Bronchial epithelial cell (primary cell): ENCODE measurements around the gene EPS15. TPM values are rescaled to one million over a fixed set of nuclear protein-coding genes. Genes with fewer than 3 reads are reported as not detected.

ENCODE experiments used
- DNase-seq: peaks from one replicate; pipeline ENCODE4 v3.0.0-alpha.2; 2010; ENCODE audit warnings: low read depth
- FAIRE-seq: peaks from 2 replicates; lab custom pipeline; 2011; peaks lifted over from hg19 to GRCh38; lab: Jason Lieb, UNC
- H3K27me3 ChIP-seq: 2 replicates; pipeline ENCODE4 v1.5.1; 2011; ENCODE audit warnings: low read length; ENCODE audit not compliant: control insufficient read depth, insufficient read depth
- H3K36me3 ChIP-seq: 2 replicates; pipeline ENCODE4 v1.5.1; 2011; ENCODE audit warnings: low read length; ENCODE audit not compliant: control insufficient read depth, insufficient read depth
- H3K4me3 ChIP-seq: 2 replicates; pipeline ENCODE4 v1.5.1; 2011; ENCODE audit warnings: mild to moderate bottlenecking, low read depth, low read length, control low read depth
- total RNA-seq: library from RNA; depleted of rRNA; stranded (reverse); fragments of >200 nt; gene quantifications from 2 replicates; pipeline ENCODE4 v1.2.1, GENCODE V29; 2014
- TF ChIP-seq, protein P1 (sequence below): IDR thresholded peaks from 2 replicates; pipeline ENCODE4 v1.5.1; 2011; ENCODE audit warnings: mild to moderate bottlenecking, moderate library complexity, low read length, control low read depth, inconsistent platforms; ENCODE audit not compliant: insufficient read depth, severe bottlenecking

The EPS15 gene
- total RNA-seq, 1 donor from 2014 or later = 34.8 TPM

GRCh38 chr1:51551848-51552296 lies 32.8 kb upstream of the EPS15 start:
- DNase-seq (peak; percentile 35), FAIRE-seq (no peak)
- Histone ChIP-seq H3K4me3 (no peak overlapping the region), H3K36me3 (no peaks in the 10 kb centered on the region), H3K27me3 (no peaks in the 10 kb centered on the region)
- TF ChIP-seq, protein P1, sequence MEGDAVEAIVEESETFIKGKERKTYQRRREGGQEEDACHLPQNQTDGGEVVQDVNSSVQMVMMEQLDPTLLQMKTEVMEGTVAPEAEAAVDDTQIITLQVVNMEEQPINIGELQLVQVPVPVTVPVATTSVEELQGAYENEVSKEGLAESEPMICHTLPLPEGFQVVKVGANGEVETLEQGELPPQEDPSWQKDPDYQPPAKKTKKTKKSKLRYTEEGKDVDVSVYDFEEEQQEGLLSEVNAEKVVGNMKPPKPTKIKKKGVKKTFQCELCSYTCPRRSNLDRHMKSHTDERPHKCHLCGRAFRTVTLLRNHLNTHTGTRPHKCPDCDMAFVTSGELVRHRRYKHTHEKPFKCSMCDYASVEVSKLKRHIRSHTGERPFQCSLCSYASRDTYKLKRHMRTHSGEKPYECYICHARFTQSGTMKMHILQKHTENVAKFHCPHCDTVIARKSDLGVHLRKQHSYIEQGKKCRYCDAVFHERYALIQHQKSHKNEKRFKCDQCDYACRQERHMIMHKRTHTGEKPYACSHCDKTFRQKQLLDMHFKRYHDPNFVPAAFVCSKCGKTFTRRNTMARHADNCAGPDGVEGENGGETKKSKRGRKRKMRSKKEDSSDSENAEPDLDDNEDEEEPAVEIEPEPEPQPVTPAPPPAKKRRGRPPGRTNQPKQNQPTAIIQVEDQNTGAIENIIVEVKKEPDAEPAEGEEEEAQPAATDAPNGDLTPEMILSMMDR = no peak

- Histone ChIP-seq H3K36me3 (no peaks in the 10 kb centered on the region), H3K27me3 (no peaks in the 10 kb centered on the region), H3K4me3 (no peak overlapping the region)
- no peak for DNase-seq
- TF ChIP-seq, protein P1 = no peak
- no peak for FAIRE-seq
Measured at GRCh38 chr1:51551081-51551480, 32.0 kb upstream of the EPS15 start.

DNA sequence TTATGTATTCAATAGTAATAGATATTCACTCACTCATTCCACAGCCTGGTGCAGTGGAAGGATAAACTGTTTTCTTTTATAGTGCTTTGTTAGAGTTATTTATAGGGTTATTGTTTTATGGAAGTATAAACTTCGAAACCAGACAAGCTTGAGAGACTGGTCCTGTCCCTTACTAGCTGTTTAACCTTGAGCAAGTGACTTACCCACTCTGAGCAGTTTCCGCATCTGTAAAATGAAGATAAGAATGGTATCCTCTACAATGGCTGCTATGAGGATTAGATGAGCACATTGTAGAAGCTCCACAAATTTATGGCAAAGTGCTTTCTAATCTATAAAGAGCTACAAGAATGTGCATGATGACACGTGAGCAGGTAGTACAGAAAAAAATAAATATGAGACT lies 30.8 kb upstream of the EPS15 start:
- Histone ChIP-seq H3K27me3 (no peaks in the 10 kb centered on the region), H3K36me3 (no peaks in the 10 kb centered on the region), H3K4me3 (no peak overlapping the region)
- TF ChIP-seq, protein P1 = no peak
- no peak for FAIRE-seq
- DNase-seq = no peak

DNA sequence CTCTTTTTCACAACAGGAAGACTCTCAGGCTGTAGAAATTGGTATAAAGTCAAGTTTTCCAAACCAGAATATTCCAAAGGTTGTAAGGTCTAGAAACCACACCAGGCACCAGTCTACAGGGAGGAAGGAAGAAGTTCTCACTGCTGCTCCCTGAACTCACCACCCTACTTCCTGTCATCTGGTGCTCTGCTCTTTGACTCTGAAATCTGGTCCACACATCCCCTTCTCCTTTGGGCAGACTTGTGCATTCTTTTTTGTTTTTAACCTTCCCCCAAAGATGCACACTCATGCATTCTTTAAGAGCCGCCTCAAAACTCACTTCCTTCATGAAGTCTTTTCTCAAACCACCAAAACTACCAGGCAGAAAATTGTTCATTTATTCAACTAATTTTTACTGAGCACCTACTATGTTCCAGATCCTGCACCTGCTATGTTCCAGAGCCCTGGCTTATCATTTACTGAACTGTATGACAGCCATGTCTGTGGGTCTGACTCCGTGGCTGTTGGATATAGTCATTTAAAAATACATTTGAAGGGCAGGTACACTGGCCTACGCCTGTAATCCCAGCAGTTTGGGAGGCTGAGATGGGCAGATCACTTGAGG lies 30.1 kb upstream of the EPS15 start:
- no peaks in the 10 kb centered on the region for H3K27me3 ChIP-seq
- FAIRE-seq (no peak), DNase-seq (no peak)
- H3K36me3 ChIP-seq = no peaks in the 10 kb centered on the region
- TF ChIP-seq, protein P1 = no peak
- H3K4me3 ChIP-seq = no peak overlapping the region

- FAIRE-seq = no peak
- H3K36me3 ChIP-seq = no peaks in the 10 kb centered on the region
- peak; percentile 94 for DNase-seq
- H3K27me3 ChIP-seq = no peaks in the 10 kb centered on the region
- TF ChIP-seq, protein P1 = no peak
- no peak overlapping the region for H3K4me3 ChIP-seq
Measured at GRCh38 chr1:51543858-51544257, 24.8 kb upstream of the EPS15 start.
